Trophoblast cell (in vitro differentiated cells and primary cell): ENCODE results near the gene NRXN3.
A peak's percentile ranks its signal among the peaks of the same experiment; 100 is the strongest.

ENCODE experiments used
- DNase-seq, 2 donors: peaks; one replicate each; pipeline ENCODE4 v3.0.0-alpha.2; 2016
- H2AFZ ChIP-seq: 2 replicates; pipeline ENCODE4 v1.6.1; 2013; ENCODE audit warnings: low read length, moderate library complexity, mild to moderate bottlenecking; ENCODE audit not compliant: insufficient read depth, poor library complexity
- H2AK5ac ChIP-seq: 2 replicates; pipeline ENCODE4 v1.6.1; 2013; ENCODE audit warnings: mild to moderate bottlenecking, low read length
- H2BK120ac ChIP-seq: 2 replicates; pipeline ENCODE4 v1.6.1; 2013; ENCODE audit warnings: low read length, mild to moderate bottlenecking, moderate library complexity; ENCODE audit not compliant: insufficient read depth, poor library complexity
- H2BK12ac ChIP-seq: 2 replicates; pipeline ENCODE4 v1.6.1; 2013; ENCODE audit warnings: mild to moderate bottlenecking, low read length, moderate library complexity
- H2BK5ac ChIP-seq: 2 replicates; pipeline ENCODE4 v1.6.1; 2013; ENCODE audit warnings: low read length, low read depth, moderate library complexity, mild to moderate bottlenecking; ENCODE audit not compliant: poor library complexity
- H3K14ac ChIP-seq: 2 replicates; pipeline ENCODE4 v1.6.1; 2013; ENCODE audit warnings: mild to moderate bottlenecking, low read length
- H3K18ac ChIP-seq: 2 replicates; pipeline ENCODE4 v1.6.1; 2013; ENCODE audit warnings: mild to moderate bottlenecking, low read length
- H3K23ac ChIP-seq: 2 replicates; pipeline ENCODE4 v1.6.1; 2013; ENCODE audit warnings: low read length
- H3K27ac ChIP-seq: 2 replicates; pipeline ENCODE4 v1.5.1; 2013; ENCODE audit warnings: low read depth, mild to moderate bottlenecking, inconsistent platforms, low read length, moderate library complexity
- H3K27me3 ChIP-seq: 2 replicates; pipeline ENCODE4 v1.6.1; 2013; ENCODE audit warnings: inconsistent platforms, mild to moderate bottlenecking, low read length, moderate library complexity; ENCODE audit not compliant: insufficient read depth
- H3K36me3 ChIP-seq, 2 experiments: 1 replicate in 1 of 2; 2 replicates in 1 of 2; pipeline ENCODE4 v1.6.1; 2013; ENCODE audit warnings: low read length in 2 of 2, mild to moderate bottlenecking in 2 of 2, moderate library complexity in 1 of 2; ENCODE audit not compliant: insufficient read depth in 2 of 2, control insufficient read depth in 1 of 2
- H3K4ac ChIP-seq: 2 replicates; pipeline ENCODE4 v1.6.1; 2013; ENCODE audit warnings: low read depth, mild to moderate bottlenecking, low read length, moderate library complexity
- H3K4me1 ChIP-seq, 2 experiments: 1 replicate in 1 of 2; 2 replicates in 1 of 2; pipeline ENCODE4 v1.6.1; 2013; ENCODE audit warnings: low read length in 2 of 2, mild to moderate bottlenecking in 2 of 2, moderate library complexity in 1 of 2; ENCODE audit not compliant: insufficient read depth in 2 of 2, control insufficient read depth in 1 of 2
- H3K4me2 ChIP-seq: 2 replicates; pipeline ENCODE4 v1.6.1; 2013; ENCODE audit warnings: inconsistent platforms, mild to moderate bottlenecking, low read length, moderate library complexity
- H3K4me3 ChIP-seq: 2 replicates; pipeline ENCODE4 v1.5.1; 2013; ENCODE audit warnings: mild to moderate bottlenecking, low read depth, low read length, inconsistent platforms
- H3K79me1 ChIP-seq: one replicate; pipeline ENCODE4 v1.6.1; 2013; ENCODE audit warnings: low read length
- H3K79me2 ChIP-seq: 2 replicates; pipeline ENCODE4 v1.6.1; 2013; ENCODE audit warnings: low read length, mild to moderate bottlenecking; ENCODE audit not compliant: control insufficient read depth, insufficient read depth, poor library complexity
- H3K9ac ChIP-seq: 2 replicates; pipeline ENCODE4 v1.6.1; 2013; ENCODE audit warnings: mild to moderate bottlenecking, low read length
- H3K9me3 ChIP-seq: 2 replicates; pipeline ENCODE4 v1.6.1; 2013; ENCODE audit warnings: low read depth, mild to moderate bottlenecking, control low read depth, inconsistent platforms, low read length; ENCODE audit not compliant: insufficient read depth
- H4K12ac ChIP-seq: 2 replicates; pipeline ENCODE4 v1.6.1; 2013; ENCODE audit warnings: low read depth, mild to moderate bottlenecking, low read length, moderate library complexity
- H4K8ac ChIP-seq: 2 replicates; pipeline ENCODE4 v1.6.1; 2013; ENCODE audit warnings: low read depth, mild to moderate bottlenecking, low read length, moderate library complexity
- H4K91ac ChIP-seq: one replicate; pipeline ENCODE4 v1.6.1; 2013; ENCODE audit warnings: low read depth, mild to moderate bottlenecking, low read length, moderate library complexity
- WGBS: extraction: QIAGEN DNeasy Blood & Tissue Kit; methylation state at CpG from one replicate; pipeline ENCODE4 v1.1.7; 2013; ENCODE audit warnings: missing lambda C conversion rate; ENCODE audit not compliant: insufficient read length, insufficient coverage; ENCODE audit errors: extremely low coverage; 5-methylcytosine and 5-hydroxymethylcytosine counted together

The NRXN3 gene

GRCh38 chr14:79157369-79157768 is 987.2 kb downstream of the NRXN3 start:
- H3K9ac ChIP-seq: no peak overlapping the region
- H3K79me2 ChIP-seq: no peaks in the 10 kb centered on the region
- H3K4me3 ChIP-seq: no peak overlapping the region
- no peak for DNase-seq
- H3K4me2 ChIP-seq: no peak overlapping the region
- no peak overlapping the region for H3K4ac ChIP-seq
- no peak overlapping the region for H2BK12ac ChIP-seq
- no peak overlapping the region for H4K8ac ChIP-seq
- no peaks in the 10 kb centered on the region for H3K79me1 ChIP-seq
- no peak overlapping the region for H3K23ac ChIP-seq
- no peak overlapping the region for H2AK5ac ChIP-seq
- no peaks in the 10 kb centered on the region for H3K4me1 ChIP-seq
- H4K12ac ChIP-seq: no peak overlapping the region
- no peak overlapping the region for H2AFZ ChIP-seq
- H3K18ac ChIP-seq: no peak overlapping the region
- H3K9me3 ChIP-seq: no peaks in the 10 kb centered on the region
- H2BK120ac ChIP-seq: no peak overlapping the region
- no peak overlapping the region for H3K14ac ChIP-seq
- H3K27me3 ChIP-seq: no peaks in the 10 kb centered on the region
- H4K91ac ChIP-seq: no peak overlapping the region
- no peaks in the 10 kb centered on the region for H3K36me3 ChIP-seq
- no peak overlapping the region for H2BK5ac ChIP-seq
- no peak overlapping the region for H3K27ac ChIP-seq

- no peaks in the 10 kb centered on the region for H3K9me3 ChIP-seq
- no peak overlapping the region for H2BK120ac ChIP-seq
- peak in 1 of 2 donors; percentile 48 for DNase-seq
- H2BK12ac ChIP-seq: no peak overlapping the region
- H3K4me1 ChIP-seq: no peaks in the 10 kb centered on the region
- no peak overlapping the region for H3K14ac ChIP-seq
- H3K4me3 ChIP-seq: no peak overlapping the region
- no peak overlapping the region for H2AK5ac ChIP-seq
- H4K91ac ChIP-seq: no peak overlapping the region
- H4K12ac ChIP-seq: no peak overlapping the region
- H3K4me2 ChIP-seq: no peak overlapping the region
- H4K8ac ChIP-seq: no peak overlapping the region
- no peaks in the 10 kb centered on the region for H3K79me2 ChIP-seq
- no peak overlapping the region for H3K27ac ChIP-seq
- no CpG with 5 or more reads among the region's 7 CpGs for WGBS
- no peak overlapping the region for H2AFZ ChIP-seq
- H3K18ac ChIP-seq: no peak overlapping the region
- H3K27me3 ChIP-seq: no peaks in the 10 kb centered on the region
- no peak overlapping the region for H2BK5ac ChIP-seq
- H3K23ac ChIP-seq: no peak overlapping the region
- no peaks in the 10 kb centered on the region for H3K79me1 ChIP-seq
- H3K9ac ChIP-seq: no peak overlapping the region
- H3K36me3 ChIP-seq: no peaks in the 10 kb centered on the region
- no peak overlapping the region for H3K4ac ChIP-seq
Observed at GRCh38 chr14:79161571-79161970, 991.4 kb downstream of the NRXN3 start.

- no peak overlapping the region for H4K12ac ChIP-seq
- no peaks in the 10 kb centered on the region for H3K9me3 ChIP-seq
- no peaks in the 10 kb centered on the region for H3K79me2 ChIP-seq
- no peaks in the 10 kb centered on the region for H3K27me3 ChIP-seq
- H2BK120ac ChIP-seq: no peak overlapping the region
- H3K36me3 ChIP-seq: no peaks in the 10 kb centered on the region
- H3K79me1 ChIP-seq: no peaks in the 10 kb centered on the region
- no peak overlapping the region for H2BK12ac ChIP-seq
- H3K4me2 ChIP-seq: no peak overlapping the region
- no peak overlapping the region for H3K18ac ChIP-seq
- H3K4ac ChIP-seq: no peak overlapping the region
- no peak overlapping the region for H3K4me3 ChIP-seq
- no peak overlapping the region for H2AFZ ChIP-seq
- H4K91ac ChIP-seq: no peak overlapping the region
- no peaks in the 10 kb centered on the region for H3K4me1 ChIP-seq
- no peak overlapping the region for H2BK5ac ChIP-seq
- no peak overlapping the region for H3K9ac ChIP-seq
- H2AK5ac ChIP-seq: no peak overlapping the region
- DNase-seq: no peak
- no peak overlapping the region for H3K27ac ChIP-seq
- no peak overlapping the region for H3K14ac ChIP-seq
- H4K8ac ChIP-seq: no peak overlapping the region
- no peak overlapping the region for H3K23ac ChIP-seq
Observed at GRCh38 chr14:79162833-79163232, 992.7 kb downstream of the NRXN3 start.

GRCh38 chr14:79165471-79166090 is 995.4 kb downstream of the NRXN3 start:
- H3K23ac ChIP-seq: no peak overlapping the region
- H4K8ac ChIP-seq: no peak overlapping the region
- H3K9me3 ChIP-seq: no peaks in the 10 kb centered on the region
- no peaks in the 10 kb centered on the region for H3K79me1 ChIP-seq
- H3K4me1 ChIP-seq: no peaks in the 10 kb centered on the region
- no peaks in the 10 kb centered on the region for H3K36me3 ChIP-seq
- no peak overlapping the region for H2BK5ac ChIP-seq
- no peak overlapping the region for H3K18ac ChIP-seq
- no peak overlapping the region for H2AFZ ChIP-seq
- no peak overlapping the region for H2BK12ac ChIP-seq
- H3K4me3 ChIP-seq: no peak overlapping the region
- H2BK120ac ChIP-seq: no peak overlapping the region
- no peak overlapping the region for H3K27ac ChIP-seq
- no peaks in the 10 kb centered on the region for H3K27me3 ChIP-seq
- no peak overlapping the region for H4K91ac ChIP-seq
- H2AK5ac ChIP-seq: no peak overlapping the region
- no peak overlapping the region for H3K9ac ChIP-seq
- H3K4me2 ChIP-seq: no peak overlapping the region
- WGBS: no CpG with 5 or more reads among the region's 4 CpGs
- H3K79me2 ChIP-seq: no peaks in the 10 kb centered on the region
- H3K4ac ChIP-seq: no peak overlapping the region
- no peak overlapping the region for H4K12ac ChIP-seq
- H3K14ac ChIP-seq: no peak overlapping the region
- no peak for DNase-seq
